ENCODE data around the gene TPGS2. TPM values are rescaled to one million over a fixed set of nuclear protein-coding genes. Genes with fewer than 3 reads are reported as not detected.
A peak's percentile ranks its signal among the peaks of the same experiment; 100 is the strongest.
"Not testable (repeated sequence)": the region's sequence is repeated elsewhere in the genome, so short reads cannot be mapped to it uniquely, and the experiment has no call there.

The TPGS2 gene
- total RNA-seq, 8 experiments from 2014 or later, result 29.4 to 160 (median 121) TPM

DNA sequence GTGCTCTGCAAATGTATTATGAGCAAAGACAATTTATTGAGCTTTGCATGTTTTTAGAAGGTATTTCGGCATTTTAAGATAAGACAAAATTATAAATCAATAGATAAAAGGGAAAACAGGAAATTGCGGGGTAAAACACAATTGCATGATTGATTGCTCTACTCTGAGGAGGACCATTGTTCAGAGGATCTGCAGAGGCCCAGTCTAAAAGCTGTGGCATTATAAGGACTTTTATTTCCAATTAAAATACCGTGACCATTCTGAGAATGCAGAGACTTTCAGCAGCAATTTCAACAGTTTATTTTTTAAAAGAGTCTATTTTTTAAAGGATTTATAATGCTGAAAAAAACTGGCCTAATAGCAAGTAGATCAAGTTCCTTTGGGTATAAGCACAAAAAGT lies 62.0 kb downstream of the TPGS2 start:
- no peak overlapping the region for H3K4me3 ChIP-seq
- peaks cover 6 to 18% of the 10 kb centered on the region in 2 donors for H3K4me1 ChIP-seq (replicated peaks in 1 of 2)
- in situ Hi-C loops (cut with MboI; ENCODE audit: low pct_unique_long_range_greater_than_20kb in 2 of 9, low sequenced_read_pairs in 9 of 9, unreplicated experiment in 9 of 9), result loop anchor here in 1 of 9 experiments (25.0 kb wide), 1 partner anchor 480 kb away; the partner anchor contains the start of gene FHOD3
- H3K27ac ChIP-seq, result no peak overlapping the region
- 15 to 80% (median 39%) methylated on average over 1 to 3 of the region's 3 CpGs for WGBS, 10 experiments
- ATAC-seq (replicated peaks in 6 of 8), result peak in 1 of 8 experiments; percentile 36

DNA sequence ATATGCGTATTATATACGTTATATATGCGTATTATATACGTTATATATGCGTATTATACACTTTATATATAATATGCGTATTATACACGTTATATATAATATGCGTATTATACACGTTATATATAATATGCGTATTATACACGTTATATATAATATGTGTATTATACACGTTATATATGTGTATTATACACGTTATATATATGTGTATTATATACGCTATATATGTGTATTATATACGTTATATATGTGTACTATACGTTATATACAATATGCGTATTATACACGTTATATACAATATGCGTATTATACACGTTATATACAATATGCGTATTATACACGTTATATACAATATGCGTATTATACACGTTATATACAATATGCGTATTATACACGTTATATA lies 65.8 kb downstream of the TPGS2 start:
- 79 to 100% (median 96%) methylated on average over 4 to 21 of the region's 26 CpGs; no CpG with 5 or more reads in 1 of the 10 experiments for WGBS, 10 experiments
- in situ Hi-C loops (cut with MboI; ENCODE audit: low pct_unique_long_range_greater_than_20kb in 2 of 9, low sequenced_read_pairs in 9 of 9, unreplicated experiment in 9 of 9), result loop anchor here in 1 of 9 experiments (25.0 kb wide), 1 partner anchor 476 kb away; the partner anchor contains the start of gene FHOD3
- not testable (repeated sequence) for H3K4me3 ChIP-seq; ATAC-seq (replicated peaks in 6 of 8); H3K4me1 ChIP-seq (replicated peaks in 1 of 2); H3K27ac ChIP-seq

DNA sequence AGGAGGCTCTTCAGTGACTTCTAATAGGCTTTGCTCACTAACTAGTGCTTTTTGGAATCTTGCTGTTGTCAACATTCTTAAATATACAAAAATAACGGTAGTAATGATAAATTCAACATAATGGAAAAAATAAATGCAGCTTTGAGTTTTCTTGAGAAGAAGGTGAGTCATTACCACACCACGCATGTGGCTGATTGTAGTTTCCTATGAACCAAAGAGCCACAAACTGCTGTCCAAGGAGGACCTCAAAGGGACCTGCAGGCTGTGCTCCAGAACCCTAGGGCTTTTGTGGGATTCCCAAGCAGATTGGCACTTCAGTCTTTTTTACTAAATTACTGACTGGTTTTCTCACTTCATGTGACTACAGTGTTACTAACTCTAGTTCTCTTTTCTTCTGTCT lies 66.7 kb downstream of the TPGS2 start:
- ATAC-seq (replicated peaks in 6 of 8), result no peak
- 40 to 100% (median 86%) methylated on average over 1 to 2 of the region's 2 CpGs; no CpG with 5 or more reads in 4 of the 10 experiments for WGBS, 10 experiments
- peaks cover 0 to 7% of the 10 kb centered on the region in 2 donors for H3K4me1 ChIP-seq (replicated peaks in 1 of 2)
- no peak overlapping the region for H3K27ac ChIP-seq
- H3K4me3 ChIP-seq, result no peak overlapping the region
- in situ Hi-C loops (cut with MboI; ENCODE audit: low pct_unique_long_range_greater_than_20kb in 2 of 9, low sequenced_read_pairs in 9 of 9, unreplicated experiment in 9 of 9), result loop anchor here in 1 of 9 experiments (25.0 kb wide), 1 partner anchor 475 kb away; the partner anchor contains the start of gene FHOD3

DNA sequence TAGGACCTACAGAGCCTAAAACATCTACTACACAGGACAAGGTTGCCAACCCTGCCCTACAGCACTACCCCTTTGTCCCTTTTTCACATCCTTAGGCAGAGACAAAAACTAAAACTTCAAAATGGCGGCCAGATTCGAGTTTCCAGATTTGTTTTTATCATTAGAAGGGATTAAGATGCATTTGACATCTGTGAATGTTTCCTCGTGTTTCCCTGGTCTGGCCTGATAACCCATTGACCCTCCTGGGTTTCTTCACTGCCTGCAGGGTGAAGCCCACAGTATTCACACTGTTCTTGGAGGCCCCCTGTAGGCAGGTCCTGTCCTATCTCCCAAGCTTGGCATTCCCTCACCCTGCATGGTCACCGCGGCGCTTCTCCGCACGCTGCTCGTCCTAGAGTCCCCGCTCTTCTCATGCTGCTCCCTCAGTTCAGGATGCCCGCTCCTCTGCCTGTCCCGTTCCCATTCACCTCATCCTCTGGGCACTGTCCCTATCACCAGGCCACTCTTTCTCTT lies 67.6 kb downstream of the TPGS2 start:
- ATAC-seq (replicated peaks in 6 of 8), result no peak
- 20 to 100% (median 96%) methylated on average over 1 to 11 of the region's 12 CpGs for WGBS, 10 experiments
- in situ Hi-C loops (cut with MboI; ENCODE audit: low pct_unique_long_range_greater_than_20kb in 2 of 9, low sequenced_read_pairs in 9 of 9, unreplicated experiment in 9 of 9), result loop anchor here in 1 of 9 experiments (25.0 kb wide), 1 partner anchor 474 kb away; the partner anchor contains the start of gene FHOD3

DNA sequence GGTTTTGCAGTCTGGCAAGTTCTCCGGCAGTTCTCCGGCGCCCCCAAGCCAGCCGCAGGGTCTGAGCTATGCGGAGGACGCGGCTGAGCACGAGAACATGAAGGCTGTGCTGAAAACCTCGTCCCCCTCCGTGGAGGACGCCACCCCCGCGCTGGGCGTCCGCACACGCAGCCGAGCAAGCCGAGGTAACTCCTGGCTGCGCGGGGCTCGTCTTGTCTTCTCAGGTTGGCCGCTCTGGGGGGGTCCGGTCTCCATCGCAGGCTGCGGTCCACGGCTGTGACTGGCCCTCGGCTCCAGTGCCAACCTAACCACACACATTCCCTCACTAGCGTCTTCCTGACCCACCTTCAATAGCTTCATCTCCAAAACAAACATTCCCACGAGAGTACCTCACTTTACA lies 68.2 kb downstream of the TPGS2 start:
- H3K4me3 ChIP-seq, result no peak overlapping the region
- no peak overlapping the region for H3K27ac ChIP-seq
- WGBS, 10 experiments, result 89 to 98% (median 95%) methylated on average over 2 to 27 of the region's 29 CpGs; no CpG with 5 or more reads in 5 of the 10 experiments
- no peaks in the 10 kb centered on the region for H3K4me1 ChIP-seq (replicated peaks in 1 of 2)
- no peak for ATAC-seq (replicated peaks in 6 of 8)
- in situ Hi-C loops (cut with MboI; ENCODE audit: low pct_unique_long_range_greater_than_20kb in 2 of 9, low sequenced_read_pairs in 9 of 9, unreplicated experiment in 9 of 9), result loop anchor here in 1 of 9 experiments (25.0 kb wide), 1 partner anchor 473 kb away; the partner anchor contains the start of gene FHOD3

More for the DNA sequence above, 67.6 kb downstream of the TPGS2 start:
- no peak overlapping the region for H3K4me3 ChIP-seq
- no peak overlapping the region for H3K27ac ChIP-seq
- H3K4me1 ChIP-seq (replicated peaks in 1 of 2), result no peaks in the 10 kb centered on the region

DNA sequence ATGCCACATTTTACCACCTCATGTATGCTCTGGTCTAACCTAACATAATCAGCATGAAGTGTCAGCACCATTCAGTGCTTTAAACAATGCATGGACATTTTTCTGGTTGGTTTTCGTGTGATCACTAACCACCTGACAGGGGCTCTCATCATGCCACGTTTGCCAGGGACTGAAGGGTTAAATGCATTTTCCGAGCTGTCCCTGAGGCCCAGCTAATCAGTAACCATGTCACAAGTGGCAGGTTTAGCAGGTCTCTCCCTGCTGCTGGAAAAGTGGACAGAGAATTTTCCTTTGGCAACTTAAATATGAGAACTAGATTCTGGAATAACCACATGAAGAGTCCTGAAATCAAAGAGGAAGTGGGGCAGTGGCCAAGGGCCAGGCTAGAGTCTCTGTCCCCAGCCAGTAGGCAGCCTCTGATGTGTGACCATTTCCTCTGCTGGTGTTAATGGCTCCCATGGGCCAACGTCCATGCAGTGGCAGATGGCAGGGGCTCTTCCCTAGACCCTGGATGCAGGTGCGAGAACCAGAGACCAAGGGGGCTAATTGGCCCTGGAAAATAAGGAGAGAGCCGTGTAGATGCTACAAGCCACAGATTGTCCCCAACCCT lies 69.5 kb downstream of the TPGS2 start:
- H3K4me3 ChIP-seq, result no peak overlapping the region
- 32 to 60% (median 41%) methylated on average over 1 to 6 of the region's 6 CpGs; no CpG with 5 or more reads in 2 of the 10 experiments for WGBS, 10 experiments
- no peak overlapping the region for H3K27ac ChIP-seq
- ATAC-seq (replicated peaks in 6 of 8), result no peak
- in situ Hi-C loops (cut with MboI; ENCODE audit: low pct_unique_long_range_greater_than_20kb in 2 of 9, low sequenced_read_pairs in 9 of 9, unreplicated experiment in 9 of 9), result loop anchor here in 1 of 9 experiments (25.0 kb wide), 1 partner anchor 472 kb away; the partner anchor contains the start of gene FHOD3
- H3K4me1 ChIP-seq (replicated peaks in 1 of 2), result no peaks in the 10 kb centered on the region

DNA sequence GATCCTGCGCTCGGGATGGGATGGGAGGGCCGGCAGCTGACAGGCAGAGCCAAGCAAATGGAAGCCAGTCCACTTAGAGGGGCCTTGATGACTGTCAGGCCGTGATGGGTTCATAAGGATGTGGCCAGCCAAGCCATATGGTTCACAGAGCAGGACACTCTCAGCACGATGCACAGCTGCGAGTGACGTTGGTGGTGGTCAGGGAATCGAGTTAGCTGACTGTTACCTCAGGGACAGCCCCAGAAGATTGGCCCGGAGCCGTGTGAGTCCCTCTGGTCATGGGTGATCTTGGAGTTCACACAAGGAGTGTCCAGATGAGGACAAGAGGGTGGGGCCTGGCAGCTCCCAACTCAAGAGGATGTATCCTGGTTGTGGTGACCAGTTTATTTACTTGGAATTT lies 70.2 kb downstream of the TPGS2 start:
- 80 to 100% (median 89%) methylated on average over 1 to 5 of the region's 10 CpGs; no CpG with 5 or more reads in 5 of the 10 experiments for WGBS, 10 experiments
- Histone ChIP-seq H3K27ac (no peak overlapping the region), H3K4me3 (no peak overlapping the region), H3K4me1 (replicated peaks in 1 of 2) (no peaks in the 10 kb centered on the region)
- no peak for ATAC-seq (replicated peaks in 6 of 8)
- in situ Hi-C loops (cut with MboI; ENCODE audit: low pct_unique_long_range_greater_than_20kb in 2 of 9, low sequenced_read_pairs in 9 of 9, unreplicated experiment in 9 of 9), result loop anchor here in 1 of 9 experiments (25.0 kb wide), 1 partner anchor 471 kb away; the partner anchor contains the start of gene FHOD3

DNA sequence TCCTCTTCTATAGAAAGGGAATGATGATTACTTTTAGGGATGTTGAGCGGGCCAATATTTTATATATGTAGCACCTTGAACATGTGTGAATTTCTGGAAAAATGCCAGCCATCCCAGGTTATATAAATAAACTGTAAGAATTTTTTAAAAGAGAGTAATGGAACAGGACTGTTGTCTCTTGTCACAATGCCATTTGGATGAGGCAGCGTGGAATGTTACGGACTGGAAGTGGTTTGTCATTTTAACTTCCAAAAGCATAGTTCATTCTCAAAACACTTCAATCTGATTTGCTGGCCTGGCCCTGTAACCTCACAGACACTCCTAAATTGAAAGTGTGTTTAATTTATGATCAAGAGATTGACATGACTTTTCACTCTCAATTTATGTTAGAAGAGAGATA lies 70.8 kb downstream of the TPGS2 start:
- in situ Hi-C loops (cut with MboI; ENCODE audit: low pct_unique_long_range_greater_than_20kb in 2 of 9, low sequenced_read_pairs in 9 of 9, unreplicated experiment in 9 of 9), result loop anchor here in 1 of 9 experiments (25.0 kb wide), 1 partner anchor 471 kb away; the partner anchor contains the start of gene FHOD3
- no peak for ATAC-seq (replicated peaks in 6 of 8)
- no peak overlapping the region for H3K27ac ChIP-seq
- H3K4me3 ChIP-seq, result no peak overlapping the region
- H3K4me1 ChIP-seq (replicated peaks in 1 of 2), result no peaks in the 10 kb centered on the region
- 43 to 100% (median 92%) methylated on average over 1 to 3 of the region's 3 CpGs for WGBS, 10 experiments

DNA sequence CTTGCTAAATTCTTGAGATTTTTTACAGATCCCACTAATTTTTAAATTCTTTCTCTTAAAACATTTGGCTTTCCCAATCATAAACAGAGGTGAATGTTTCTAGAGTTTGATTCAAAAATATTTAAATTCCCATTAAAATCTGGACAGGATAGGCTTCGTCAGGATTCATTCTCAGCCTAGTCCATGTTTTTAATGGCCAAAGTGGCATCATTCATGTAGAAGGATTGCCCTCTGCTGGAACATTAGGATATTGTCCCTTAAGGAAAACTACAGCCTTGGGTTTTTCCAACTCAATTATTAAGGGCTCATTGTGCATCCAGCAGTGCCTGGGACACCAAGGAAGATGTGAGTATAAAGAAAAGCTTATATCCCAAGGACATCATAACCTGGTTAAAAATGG lies 71.7 kb downstream of the TPGS2 start:
- peak; percentile 43 to 72 (median 52) for ATAC-seq (replicated peaks in 6 of 8)
- in situ Hi-C loops (cut with MboI; ENCODE audit: low pct_unique_long_range_greater_than_20kb in 2 of 9, low sequenced_read_pairs in 9 of 9, unreplicated experiment in 9 of 9), result loop anchor here in 1 of 9 experiments (25.0 kb wide), 1 partner anchor 470 kb away; the partner anchor contains the start of gene FHOD3
- 0 to 90% (median 42%) methylated on average over 1 of the region's 1 CpG; no CpG with 5 or more reads in 2 of the 10 experiments for WGBS, 10 experiments
- Histone ChIP-seq H3K4me3 (no peak overlapping the region), H3K27ac (no peak overlapping the region), H3K4me1 (replicated peaks in 1 of 2) (no peaks in the 10 kb centered on the region)

DNA sequence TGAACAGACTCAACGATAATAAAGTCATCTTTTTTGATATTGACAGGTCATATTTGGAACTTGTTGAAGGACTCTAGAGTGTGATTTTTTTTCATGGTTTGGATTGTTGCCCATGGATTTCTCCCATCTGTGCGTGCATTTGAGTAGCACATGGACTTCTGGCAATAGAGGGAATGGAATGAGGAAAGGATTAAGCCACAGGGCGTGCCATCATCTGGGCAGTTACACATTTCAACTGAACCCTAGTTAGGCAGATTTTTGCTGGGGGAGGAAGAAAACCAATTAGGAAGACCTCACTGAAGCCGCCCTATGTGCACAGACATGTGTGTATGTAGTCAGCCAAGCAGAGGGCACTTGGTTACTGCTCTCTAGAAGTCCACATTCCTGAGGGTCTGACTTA lies 72.6 kb downstream of the TPGS2 start:
- Histone ChIP-seq H3K27ac (no peak overlapping the region), H3K4me1 (replicated peaks in 1 of 2) (no peaks in the 10 kb centered on the region), H3K4me3 (no peak overlapping the region)
- 0 to 100% (median 97%) methylated on average over 1 to 4 of the region's 4 CpGs; no CpG with 5 or more reads in 1 of the 10 experiments for WGBS, 10 experiments
- peak in 3 of 8 experiments; percentile 89 to 90 (median 89) for ATAC-seq (replicated peaks in 6 of 8)
- in situ Hi-C loops (cut with MboI; ENCODE audit: low pct_unique_long_range_greater_than_20kb in 2 of 9, low sequenced_read_pairs in 9 of 9, unreplicated experiment in 9 of 9), result loop anchor here in 1 of 9 experiments (25.0 kb wide), 1 partner anchor 469 kb away; the partner anchor contains the start of gene FHOD3

DNA sequence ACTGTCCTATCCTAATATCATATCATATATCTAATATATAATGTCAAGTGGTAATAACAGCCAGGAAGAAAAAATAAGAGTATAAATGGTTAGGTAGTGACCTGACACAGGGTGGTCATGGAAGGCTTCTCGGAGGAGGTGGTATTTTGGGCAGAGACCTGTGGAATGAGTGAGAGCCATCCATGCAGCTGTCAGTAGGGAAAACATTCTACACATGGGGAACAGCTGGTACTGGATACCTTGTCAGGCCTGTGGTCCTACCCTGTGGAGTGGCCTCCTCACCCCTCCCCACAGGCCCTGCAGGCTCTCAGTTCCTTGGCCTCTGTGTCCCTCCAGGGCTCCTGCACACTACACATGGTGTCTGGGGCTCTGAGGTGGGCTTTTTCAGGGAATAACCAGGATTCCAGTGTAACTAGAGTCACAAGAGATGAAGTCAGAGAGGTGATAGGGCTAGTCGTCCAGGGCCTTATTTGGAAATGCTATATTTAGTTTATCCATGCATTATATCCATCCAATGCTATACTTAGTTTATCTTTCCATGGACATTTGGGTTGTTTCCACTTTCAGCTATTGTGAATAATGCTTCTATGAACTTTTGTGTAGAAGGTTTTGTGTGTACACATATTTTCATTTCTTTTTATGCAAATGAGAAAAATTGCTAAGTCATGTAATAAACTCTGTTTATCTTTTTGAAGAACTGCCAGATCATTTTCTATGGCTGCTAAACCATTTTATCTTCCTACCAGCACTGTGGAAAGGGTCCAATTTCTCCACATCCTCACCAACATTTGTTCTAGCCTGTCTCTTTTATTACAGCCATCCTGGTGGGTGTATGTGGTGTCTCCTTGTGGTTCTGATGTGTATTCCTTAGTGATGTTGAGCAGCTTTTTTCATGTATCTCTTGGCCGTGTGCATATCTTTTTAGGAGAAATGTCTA lies 75.6 kb downstream of the TPGS2 start:
- ATAC-seq (replicated peaks in 6 of 8), result peak in 1 of 8 experiments; percentile 6
- WGBS, 10 experiments, result 11 to 100% (median 73%) methylated on average over 1 to 3 of the region's 3 CpGs
- Histone ChIP-seq H3K4me1 (replicated peaks in 1 of 2) (no peaks in the 10 kb centered on the region), H3K4me3 (no peak overlapping the region), H3K27ac (no peak overlapping the region)
- in situ Hi-C loops (cut with MboI; ENCODE audit: low pct_unique_long_range_greater_than_20kb in 2 of 9, low sequenced_read_pairs in 9 of 9, unreplicated experiment in 9 of 9), result loop anchor here in 1 of 9 experiments (25.0 kb wide), 1 partner anchor 466 kb away; the partner anchor contains the start of gene FHOD3

DNA sequence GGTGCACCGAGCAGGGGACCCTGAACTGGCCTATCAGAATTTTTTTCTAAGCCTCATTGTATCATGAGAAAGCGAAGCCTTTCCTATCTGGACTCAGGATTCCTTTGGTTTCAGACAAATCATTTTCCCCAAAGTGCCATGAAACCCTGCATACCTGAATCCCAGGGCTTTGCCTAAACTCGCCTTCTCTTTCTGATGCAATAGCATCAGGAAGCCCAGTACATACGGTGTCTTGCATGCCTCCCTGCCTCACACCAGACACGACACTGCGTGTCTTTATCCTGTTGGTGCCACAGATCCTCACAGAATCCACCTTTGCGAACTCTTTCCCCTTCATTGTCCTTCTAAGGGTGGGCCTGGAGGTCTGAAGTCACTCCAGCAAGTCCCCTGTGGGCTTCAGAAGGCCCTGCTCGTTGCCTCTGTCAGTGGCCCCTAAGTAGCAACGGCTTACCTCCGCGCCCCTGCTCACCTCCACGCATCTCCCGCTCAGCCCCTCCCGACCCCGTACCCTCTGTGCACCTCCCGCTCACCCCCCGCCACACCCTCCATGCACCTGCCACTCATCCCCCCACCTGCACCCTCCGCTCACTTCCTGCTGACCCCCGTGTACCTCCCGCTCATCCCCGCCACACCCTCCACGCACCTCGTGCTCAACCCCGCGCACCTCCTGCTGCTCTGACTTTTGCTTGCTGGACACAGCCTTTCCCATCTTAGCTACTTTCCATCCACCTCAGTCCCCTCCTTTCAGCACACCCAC lies 83.4 kb downstream of the TPGS2 start:
- Histone ChIP-seq H3K4me1 (replicated peaks in 1 of 2) (no peaks in the 10 kb centered on the region), H3K4me3 (no peak overlapping the region), H3K27ac (no peak overlapping the region)
- ATAC-seq (replicated peaks in 6 of 8), result no peak
- 83 to 100% (median 98%) methylated on average over 1 to 4 of the region's 25 CpGs; no CpG with 5 or more reads in 2 of the 10 experiments for WGBS, 10 experiments
- in situ Hi-C loops (cut with MboI; ENCODE audit: low pct_unique_long_range_greater_than_20kb in 2 of 9, low sequenced_read_pairs in 9 of 9, unreplicated experiment in 9 of 9), result loop anchor here in 1 of 9 experiments (10.0 kb wide), 1 partner anchor 51 kb away; no protein-coding TSS in a partner anchor
